Smooth muscle cell (in vitro differentiated cells): ENCODE results near the gene NGFR. TPM values are rescaled to one million over a fixed set of nuclear protein-coding genes. Genes with fewer than 3 reads are reported as not detected.

Experiments
- DNase-seq: peaks from one replicate; lab custom pipeline; 2025; ENCODE audit not compliant: unreplicated experiment; lab: John Stamatoyannopoulos, UW
- H2AFZ ChIP-seq: fragments of 200-600 bp; sonication (generic); 2 replicates; pipeline ENCODE4 v1.6.0; 2016; ENCODE audit warnings: antibody characterized with exemption, low read depth, mild to moderate bottlenecking
- H3F3A ChIP-seq: fragments of 200-600 bp; sonication (generic); 2 replicates; pipeline ENCODE4 v1.6.0; 2017; ENCODE audit warnings: antibody characterized with exemption, low read depth
- H3K27ac ChIP-seq: fragments of 200-600 bp; sonication (generic); 2 replicates; pipeline ENCODE4 v1.5.1; 2016; ENCODE audit warnings: low read depth, mild to moderate bottlenecking
- H3K27me3 ChIP-seq: fragments of 200-600 bp; sonication (generic); 2 replicates; pipeline ENCODE4 v1.6.1; 2016; ENCODE audit warnings: low read depth, mild to moderate bottlenecking
- H3K36me3 ChIP-seq: fragments of 200-600 bp; sonication (generic); 2 replicates; pipeline ENCODE4 v1.5.1; 2016; ENCODE audit warnings: low read depth
- H3K4me1 ChIP-seq: fragments of 200-600 bp; sonication (generic); 2 replicates; pipeline ENCODE4 v1.5.1; 2016; ENCODE audit warnings: low read depth
- H3K4me2 ChIP-seq: fragments of 200-600 bp; sonication (generic); 2 replicates; pipeline ENCODE4 v1.6.0; 2016; ENCODE audit warnings: mild to moderate bottlenecking
- H3K4me3 ChIP-seq: fragments of 200-600 bp; sonication (generic); 2 replicates; pipeline ENCODE4 v1.5.1; 2016; ENCODE audit warnings: mild to moderate bottlenecking
- H3K79me2 ChIP-seq: fragments of 200-600 bp; sonication (generic); 2 replicates; pipeline ENCODE4 v1.6.0; 2016; ENCODE audit warnings: low read depth, mild to moderate bottlenecking
- H3K9ac ChIP-seq: fragments of 200-600 bp; sonication (generic); 2 replicates; pipeline ENCODE4 v1.6.0; 2016; ENCODE audit warnings: low read depth
- H3K9me3 ChIP-seq: fragments of 200-600 bp; sonication (generic); replicated peaks from 2 replicates; pipeline ENCODE4 v1.5.1; 2016; ENCODE audit warnings: low read depth
- H4K20me1 ChIP-seq: fragments of 200-600 bp; sonication (generic); 2 replicates; pipeline ENCODE4 v1.6.0; 2016; ENCODE audit warnings: low read depth
- WGBS: methylation state at CpG from one replicate; pipeline ENCODE4 v1.1.7; 2016; ENCODE audit warnings: low lambda C conversion rate; 5-methylcytosine and 5-hydroxymethylcytosine counted together
- polyA plus RNA-seq: library from polyadenylated mRNA; unstranded; fragments of >200 nt; fragmentation: Nextera tagmentation; extraction: Ambion mirVana; gene quantifications from 2 replicates; pipeline ENCODE4 v1.2.1, GENCODE V29; 2016
- total RNA-seq: library from RNA; depleted of rRNA; stranded (reverse); fragments of >200 nt; gene quantifications from 2 replicates; pipeline ENCODE4 v1.2.3, GENCODE V29; 2014
- TF ChIP-seq, protein P1 (sequence below): fragments of 200-600 bp; sonication (generic); IDR thresholded peaks from 2 replicates; pipeline ENCODE4 v1.5.1; 2017; ENCODE audit warnings: borderline replicate concordance, mild to moderate bottlenecking, antibody characterized with exemption; ENCODE audit not compliant: insufficient read depth, poor library complexity, severe bottlenecking

NGFR gene
- total and polyA plus RNA-seq, 2 experiments from 2014 or later: 2.4 to 2.5 TPM

DNA sequence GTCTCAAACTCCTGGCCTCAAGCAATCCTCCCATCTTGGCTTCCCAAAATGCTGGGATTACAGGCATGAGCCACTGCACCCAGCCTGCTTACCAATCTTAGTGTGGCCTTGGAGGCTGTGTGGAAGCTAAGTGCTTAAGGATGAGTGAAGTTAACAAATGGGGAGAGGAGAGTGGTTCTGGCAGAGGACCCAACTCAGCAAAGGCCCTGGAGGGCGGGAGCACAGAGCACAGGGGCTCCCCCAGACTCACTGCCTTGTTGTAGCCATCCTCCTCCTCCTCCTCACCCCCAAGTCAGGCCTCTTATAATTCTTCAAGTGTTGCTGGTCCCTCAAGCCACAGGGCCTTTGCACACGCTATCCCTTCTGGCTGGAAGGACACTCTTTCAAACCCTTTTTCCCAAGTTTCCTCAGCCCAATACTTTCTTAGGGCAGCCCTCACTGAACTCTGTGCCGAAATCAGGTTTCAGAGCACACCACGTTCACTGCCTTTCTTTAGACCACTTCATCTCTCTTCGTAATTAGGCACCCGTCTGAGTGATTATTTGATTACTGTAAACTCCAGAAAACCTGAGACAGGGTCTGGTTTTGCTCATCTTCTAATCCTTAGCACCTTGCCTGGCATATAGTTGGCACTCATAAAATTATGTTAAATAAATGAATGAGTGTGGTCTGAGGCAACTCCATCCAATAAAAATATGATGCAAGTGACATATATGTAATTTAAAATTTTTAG lies 23.4 kb downstream of the NGFR start:
- H3K36me3 ChIP-seq: no peaks in the 10 kb centered on the region
- H3K4me3 ChIP-seq: no peak overlapping the region
- TF ChIP-seq, protein P1, sequence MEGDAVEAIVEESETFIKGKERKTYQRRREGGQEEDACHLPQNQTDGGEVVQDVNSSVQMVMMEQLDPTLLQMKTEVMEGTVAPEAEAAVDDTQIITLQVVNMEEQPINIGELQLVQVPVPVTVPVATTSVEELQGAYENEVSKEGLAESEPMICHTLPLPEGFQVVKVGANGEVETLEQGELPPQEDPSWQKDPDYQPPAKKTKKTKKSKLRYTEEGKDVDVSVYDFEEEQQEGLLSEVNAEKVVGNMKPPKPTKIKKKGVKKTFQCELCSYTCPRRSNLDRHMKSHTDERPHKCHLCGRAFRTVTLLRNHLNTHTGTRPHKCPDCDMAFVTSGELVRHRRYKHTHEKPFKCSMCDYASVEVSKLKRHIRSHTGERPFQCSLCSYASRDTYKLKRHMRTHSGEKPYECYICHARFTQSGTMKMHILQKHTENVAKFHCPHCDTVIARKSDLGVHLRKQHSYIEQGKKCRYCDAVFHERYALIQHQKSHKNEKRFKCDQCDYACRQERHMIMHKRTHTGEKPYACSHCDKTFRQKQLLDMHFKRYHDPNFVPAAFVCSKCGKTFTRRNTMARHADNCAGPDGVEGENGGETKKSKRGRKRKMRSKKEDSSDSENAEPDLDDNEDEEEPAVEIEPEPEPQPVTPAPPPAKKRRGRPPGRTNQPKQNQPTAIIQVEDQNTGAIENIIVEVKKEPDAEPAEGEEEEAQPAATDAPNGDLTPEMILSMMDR: no peak
- no peaks in the 10 kb centered on the region for H3K9me3 ChIP-seq
- no peak overlapping the region for H3K4me2 ChIP-seq
- peaks cover 10% of the 10 kb centered on the region for H3K4me1 ChIP-seq
- H3K27me3 ChIP-seq: no peaks in the 10 kb centered on the region
- no peak overlapping the region for H3K27ac ChIP-seq
- no peak overlapping the region for H3K9ac ChIP-seq
- H3K79me2 ChIP-seq: no peaks in the 10 kb centered on the region
- WGBS: 88% methylated on average over 6 of the region's 6 CpGs
- H3F3A ChIP-seq: peaks cover 3% of the 10 kb centered on the region
- no peaks in the 10 kb centered on the region for H4K20me1 ChIP-seq
- no peak for DNase-seq
- no peak overlapping the region for H2AFZ ChIP-seq

DNA sequence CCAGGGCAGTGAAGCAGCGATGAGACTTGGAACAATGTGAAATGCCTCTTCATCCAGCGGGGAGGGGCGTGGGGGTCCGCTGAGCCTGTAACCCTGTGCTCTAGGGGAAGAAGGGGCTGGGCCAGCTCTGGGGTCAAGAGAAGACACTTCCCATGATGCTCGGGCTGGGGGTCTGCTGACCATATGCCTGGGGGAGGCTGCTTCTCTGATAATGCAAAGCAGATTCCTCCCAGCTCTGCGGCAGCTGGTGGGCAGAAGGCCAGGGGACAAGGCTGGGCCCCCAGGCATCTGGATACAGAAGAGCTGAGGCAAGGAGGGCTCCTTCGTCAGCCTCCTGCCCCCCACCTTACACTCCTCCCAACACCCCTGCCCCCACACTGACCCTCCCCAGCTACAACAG lies 24.7 kb downstream of the NGFR start:
- Histone ChIP-seq H3K4me3 (no peak overlapping the region), H2AFZ (no peak overlapping the region), H3K4me2 (no peak overlapping the region), H3K27me3 (no peaks in the 10 kb centered on the region), H3K27ac (no peak overlapping the region), H3K36me3 (no peaks in the 10 kb centered on the region), H3K4me1 (peaks cover 10% of the 10 kb centered on the region), H3K79me2 (no peaks in the 10 kb centered on the region), H3F3A (no peaks in the 10 kb centered on the region), H3K9me3 (no peaks in the 10 kb centered on the region), H4K20me1 (no peaks in the 10 kb centered on the region), H3K9ac (no peak overlapping the region)
- WGBS: 79% methylated on average over 6 of the region's 7 CpGs
- DNase-seq: no peak
- TF ChIP-seq, protein P1: no peak

GRCh38 chr17:49520386-49521087 lies 25.4 kb downstream of the NGFR start:
- DNase-seq: no peak
- Histone ChIP-seq H2AFZ (no peak overlapping the region), H3K9me3 (no peaks in the 10 kb centered on the region), H3K4me2 (no peak overlapping the region), H4K20me1 (no peaks in the 10 kb centered on the region), H3K4me3 (no peak overlapping the region), H3K36me3 (no peaks in the 10 kb centered on the region), H3K9ac (no peak overlapping the region), H3F3A (no peaks in the 10 kb centered on the region), H3K4me1 (peaks cover 6% of the 10 kb centered on the region), H3K27ac (no peak overlapping the region), H3K27me3 (no peaks in the 10 kb centered on the region), H3K79me2 (no peaks in the 10 kb centered on the region)
- TF ChIP-seq, protein P1: no peak
- WGBS: 97% methylated on average over 10 of the region's 10 CpGs

GRCh38 chr17:49521088-49521450 lies 26.0 kb downstream of the NGFR start:
- Histone ChIP-seq H3K36me3 (no peaks in the 10 kb centered on the region), H3K9ac (no peak overlapping the region), H3K4me2 (no peak overlapping the region), H4K20me1 (no peaks in the 10 kb centered on the region), H3K79me2 (no peaks in the 10 kb centered on the region), H2AFZ (no peak overlapping the region), H3K27me3 (no peaks in the 10 kb centered on the region), H3K9me3 (no peaks in the 10 kb centered on the region), H3K4me1 (peaks cover 3% of the 10 kb centered on the region), H3K27ac (no peak overlapping the region), H3F3A (no peaks in the 10 kb centered on the region), H3K4me3 (no peak overlapping the region)
- TF ChIP-seq, protein P1: no peak
- 95% methylated on average over 8 of the region's 8 CpGs for WGBS
- DNase-seq: no peak
